ENCODE measurements around the gene TECPR2. TPM values are rescaled to one million over a fixed set of nuclear protein-coding genes. Genes with fewer than 3 reads are reported as not detected.

Gene TECPR2
- total and polyA plus RNA-seq, 2 of the 13 experiments (the other 11 are each of a cell fraction or from before 2014, with no cell fraction given), result 3.5 to 5.7 TPM

- no peak for TF ChIP-seq ATF4 (CRISPR knock-in tag; IDR thresholded peaks at IDR 0.05)
- no peak for TF ChIP-seq ARNTL (CRISPR knock-in tag; IDR thresholded peaks at IDR 0.05)
- TF ChIP-seq KLF16 (CRISPR knock-in tag; IDR thresholded peaks at IDR 0.05), result 0 out of 4 replicates have a peak, but pooled peaks of 1 of the 2 experiments have one; percentile 46
- peak; percentile 65 for TF ChIP-seq ZGPAT (CRISPR knock-in tag; IDR thresholded peaks at IDR 0.05)
- no peak for TF ChIP-seq ZNF788 (CRISPR knock-in tag; IDR thresholded peaks at IDR 0.05; ENCODE audit: borderline replicate concordance)
- no peak for TF ChIP-seq JUNB (CRISPR knock-in tag; IDR thresholded peaks at IDR 0.05; ENCODE audit: borderline replicate concordance)
- TF ChIP-seq ZNF609 (CRISPR knock-in tag; IDR thresholded peaks at IDR 0.05; ENCODE audit: borderline replicate concordance), result peak; percentile 27; the same call in 1 of the 2 replicates
- TF ChIP-seq EEA1 (CRISPR knock-in tag; IDR thresholded peaks at IDR 0.05; ENCODE audit: borderline replicate concordance), result no peak
- TF ChIP-seq XBP1 (CRISPR knock-in tag; IDR thresholded peaks at IDR 0.05), result no peak
- peak; percentile 47; the same call in 1 of the 2 replicates for TF ChIP-seq GATAD2A (CRISPR knock-in tag; IDR thresholded peaks at IDR 0.05)
- no peak for TF ChIP-seq CCAR2 (optimal IDR thresholded peaks at IDR 0.05; ENCODE audit: low read depth, low read length)
- TF ChIP-seq ZBTB49 (CRISPR knock-in tag; IDR thresholded peaks at IDR 0.05; ENCODE audit: borderline replicate concordance), result no peak
- TF ChIP-seq MTA1 (CRISPR knock-in tag; IDR thresholded peaks at IDR 0.05; ENCODE audit: borderline replicate concordance), result no peak
- no peak for TF ChIP-seq PAF1 (CRISPR knock-in tag; IDR thresholded peaks at IDR 0.05)
- TF ChIP-seq GLI4 (CRISPR knock-in tag; IDR thresholded peaks at IDR 0.05; ENCODE audit: borderline replicate concordance), result no peak
- no peak for TF ChIP-seq NFE2L2 (IDR thresholded peaks at IDR 0.05; ENCODE audit: low read length)
- TF ChIP-seq ZNF124 (CRISPR knock-in tag; IDR thresholded peaks at IDR 0.05), result 0 out of 2 replicates have a peak, but pooled peaks have one; percentile 33
- TF ChIP-seq ZNF138 (CRISPR knock-in tag; IDR thresholded peaks at IDR 0.05; ENCODE audit: low read depth), result no peak
- peak; percentile 64 for TF ChIP-seq PHF8 (CRISPR knock-in tag; IDR thresholded peaks at IDR 0.05)
- no peak for TF ChIP-seq ZNF367 (CRISPR knock-in tag; IDR thresholded peaks at IDR 0.05; ENCODE audit: borderline replicate concordance)
Measured at GRCh38 chr14:102516531-102517391, 154.0 kb downstream of the TECPR2 start (continued).
